ENCODE data around the gene GALT.

- TF ChIP-seq CTCF (IDR thresholded peaks at IDR 0.05) (no peak), POLR2A (IDR thresholded peaks at IDR 0.05) (no peak)
Observed at GRCh38 chr9:34688329-34689115, 42.0 kb downstream of the GALT start.

Measured in upper lobe of left lung (tissue), 4 donors.